WI38 (cell line): ENCODE results near the gene PAH.

Experiments
- H3K4me3 ChIP-seq: 2 replicates; pipeline ENCODE4 v1.5.1; 2011; ENCODE audit warnings: low read depth, mild to moderate bottlenecking, control low read depth, low read length
- CTCF ChIP-seq: IDR thresholded peaks from 2 replicates; pipeline ENCODE4 v1.5.1; 2012; ENCODE audit warnings: low read depth, mild to moderate bottlenecking, control low read depth, low read length

Gene PAH

DNA sequence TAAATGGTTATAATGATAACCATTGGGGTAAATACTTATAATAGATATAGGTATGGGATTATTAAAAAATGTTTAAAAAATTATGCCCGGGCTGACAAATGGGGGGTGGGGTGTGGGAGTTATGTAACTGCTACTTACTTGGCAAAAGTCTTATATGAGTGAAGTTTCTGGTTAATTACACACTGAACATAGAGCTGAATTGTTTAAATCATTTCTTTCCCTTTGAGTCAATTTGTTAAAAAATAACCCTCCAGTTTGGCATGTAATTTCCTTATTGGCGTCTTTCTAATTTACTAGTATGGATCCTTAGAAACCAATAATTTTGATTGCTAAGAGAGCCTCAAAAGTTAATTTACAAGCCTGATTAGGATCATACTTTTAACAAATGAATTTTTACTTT lies 16.7 kb downstream of the PAH start:
- TF ChIP-seq CTCF: no peak

DNA sequence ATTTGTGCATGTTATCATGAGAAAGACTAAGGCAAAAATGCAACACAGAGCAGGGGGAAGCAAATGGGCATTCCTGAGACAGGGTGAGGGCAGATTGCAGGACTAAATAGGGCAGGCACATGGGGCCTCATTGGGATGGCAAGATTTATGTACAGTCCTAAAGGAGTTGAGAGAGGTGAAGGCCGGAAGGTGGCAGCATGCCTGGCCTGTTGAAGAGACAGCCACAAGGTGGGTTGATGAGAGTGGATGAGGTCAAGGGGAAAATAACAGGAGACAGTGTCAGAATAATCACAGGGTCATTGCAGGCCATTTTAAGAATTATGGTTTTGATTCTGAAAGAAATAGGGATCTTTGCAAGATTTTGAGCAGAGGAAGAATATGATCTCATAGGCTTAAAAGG lies 21.0 kb downstream of the PAH start:
- no peak overlapping the region for H3K4me3 ChIP-seq
- TF ChIP-seq CTCF: no peak

More for the DNA sequence above, 16.7 kb downstream of the PAH start:
- H3K4me3 ChIP-seq: no peak overlapping the region

GRCh38 chr12:102891756-102892155 lies 25.3 kb downstream of the PAH start:
- H3K4me3 ChIP-seq: no peak overlapping the region
- no peak for TF ChIP-seq CTCF

DNA sequence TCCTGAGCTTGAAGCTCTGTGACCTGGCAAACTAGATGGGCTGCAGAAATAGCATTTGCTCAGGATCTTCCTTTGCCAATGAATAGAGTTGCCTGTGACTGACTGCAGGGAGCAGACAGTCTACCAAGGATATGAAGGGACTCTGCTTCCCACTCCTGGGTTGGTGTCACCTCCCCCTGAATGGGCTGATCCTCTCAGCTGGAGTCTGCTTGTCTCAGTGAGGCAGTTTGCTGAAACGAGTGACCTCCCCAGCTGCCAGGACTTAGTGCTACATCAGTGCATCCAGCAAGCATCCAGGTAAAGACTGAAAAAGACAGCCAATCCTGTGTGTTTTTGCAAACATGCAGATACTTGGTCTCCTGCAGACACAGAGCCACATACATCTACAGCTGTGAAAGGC lies 28.5 kb downstream of the PAH start:
- no peak overlapping the region for H3K4me3 ChIP-seq
- TF ChIP-seq CTCF: no peak

GRCh38 chr12:102885043-102885932 lies 31.8 kb downstream of the PAH start:
- no peak overlapping the region for H3K4me3 ChIP-seq
- TF ChIP-seq CTCF: no peak

DNA sequence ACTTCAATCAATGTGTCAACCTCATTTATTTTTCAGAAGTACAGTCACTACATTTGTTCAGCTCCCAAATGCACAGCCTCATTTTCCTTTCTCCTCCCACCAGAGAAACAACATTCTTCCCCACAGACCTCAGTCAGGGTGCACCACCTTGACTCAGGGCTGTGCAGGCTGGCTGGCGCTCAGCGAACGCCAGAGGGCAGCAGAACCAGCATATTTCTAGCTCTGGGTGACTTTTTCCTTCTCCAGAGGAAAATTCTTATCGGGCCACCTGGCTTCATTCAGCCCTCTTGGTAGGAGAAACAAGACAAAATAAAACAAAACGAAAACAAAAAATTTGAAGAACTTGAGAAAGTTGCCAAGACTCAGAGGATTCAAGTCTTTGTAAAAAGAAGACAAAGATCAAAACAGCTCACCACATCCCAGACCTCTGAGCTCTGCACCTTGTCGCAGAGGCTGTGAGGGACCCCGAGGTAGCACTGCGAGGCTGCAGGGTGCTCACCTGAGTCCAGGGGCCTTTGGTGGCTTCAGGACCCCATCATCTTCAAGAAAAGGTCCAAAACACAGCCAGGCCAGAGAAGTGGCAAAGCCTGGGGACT lies 33.7 kb downstream of the PAH start:
- peak; percentile 27; the same call in 1 of the 2 replicates for TF ChIP-seq CTCF
- H3K4me3 ChIP-seq: no peak overlapping the region

DNA sequence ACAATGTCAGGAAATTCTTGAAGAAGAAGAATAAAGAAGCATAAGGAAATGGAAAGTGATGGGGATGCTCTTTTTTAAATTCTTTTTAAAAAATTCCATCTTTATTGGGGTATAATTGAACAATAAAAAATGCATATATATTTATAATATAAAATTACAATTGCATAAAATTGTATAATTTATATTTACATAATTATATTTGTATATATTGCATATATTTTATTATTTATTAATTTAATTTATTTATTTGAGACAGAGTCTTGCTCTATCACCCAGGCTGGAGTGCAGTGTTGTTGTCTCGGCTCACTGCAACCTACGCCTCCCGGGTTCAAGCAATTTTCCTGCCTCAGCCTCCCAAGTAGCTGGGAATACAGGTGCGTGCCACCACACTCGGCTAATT lies 36.3 kb downstream of the PAH start:
- H3K4me3 ChIP-seq: no peak overlapping the region
- TF ChIP-seq CTCF: no peak
